CD14-positive monocyte (primary cell): ENCODE measurements around the gene PER1. TPM values are rescaled to one million over a fixed set of nuclear protein-coding genes. Genes with fewer than 3 reads are reported as not detected.

Experiments used
- DNase-seq, 3 donors: peaks; one replicate each; pipeline ENCODE4 v3.0.0-alpha.2; 2011 to 2022
- H2AFZ ChIP-seq: 2 replicates; pipeline ENCODE4 v1.6.0; 2012; ENCODE audit warnings: mild to moderate bottlenecking, low read depth, low read length, inconsistent platforms; ENCODE audit not compliant: insufficient read depth, poor library complexity, severe bottlenecking
- H3K27ac ChIP-seq, 2 donors: 1 replicate in 1 of 2; 2 replicates in 1 of 2; pipeline ENCODE4 v1.5.1; 2012 to 2013; ENCODE audit warnings: low read length in 2 of 2, control low read depth in 1 of 2, inconsistent platforms in 1 of 2, low read depth in 1 of 2, mild to moderate bottlenecking in 1 of 2
- H3K27me3 ChIP-seq, 2 donors: one replicate each; pipeline versions ENCODE4 v1.6.0 to v1.6.1; 2011 to 2013; ENCODE audit warnings: low read length in 2 of 2; ENCODE audit not compliant: control insufficient read depth in 2 of 2, insufficient read depth in 2 of 2
- H3K36me3 ChIP-seq, 2 donors: replicated peaks in 1 of 2; 1 replicate in 1 of 2; 2 replicates in 1 of 2; pipeline versions ENCODE4 v1.5.1 to v1.6.1; 2012 to 2013; ENCODE audit warnings: low read length in 2 of 2, control low read depth in 1 of 2, inconsistent platforms in 1 of 2, mild to moderate bottlenecking in 1 of 2; ENCODE audit not compliant: insufficient read depth in 2 of 2, control insufficient read depth in 1 of 2
- H3K4me1 ChIP-seq, 2 donors: 1 replicate in 1 of 2; 2 replicates in 1 of 2; pipeline versions ENCODE4 v1.5.1 to v1.6.1; 2012 to 2013; ENCODE audit warnings: low read length in 2 of 2, control low read depth in 1 of 2, inconsistent platforms in 1 of 2, mild to moderate bottlenecking in 1 of 2, moderate library complexity in 1 of 2; ENCODE audit not compliant: insufficient read depth in 2 of 2, control insufficient read depth in 1 of 2
- H3K4me2 ChIP-seq: replicated peaks from 2 replicates; pipeline ENCODE3; 2012; ENCODE audit warnings: low read length, moderate library complexity, mild to moderate bottlenecking; ENCODE audit not compliant: poor library complexity, severe bottlenecking; ENCODE audit errors: extremely low read depth
- H3K4me3 ChIP-seq, 3 experiments: fragments of 200-600 bp in 1 of 3; sonication (generic) in 1 of 3; replicated peaks in 1 of 3; 1 replicate in 2 of 3; 2 replicates in 1 of 3; pipeline ENCODE4 v1.5.1; 2011 to 2013; ENCODE audit warnings: low read length in 3 of 3, mild to moderate bottlenecking in 3 of 3, control low read depth in 2 of 3, low read depth in 2 of 3, inconsistent platforms in 1 of 3, moderate library complexity in 1 of 3
- H3K79me2 ChIP-seq: 2 replicates; pipeline ENCODE4 v1.6.0; 2012; ENCODE audit warnings: mild to moderate bottlenecking, control low read depth, inconsistent platforms, low read length, moderate library complexity; ENCODE audit not compliant: insufficient read depth
- H3K9ac ChIP-seq: 2 replicates; pipeline ENCODE4 v1.6.0; 2017; ENCODE audit warnings: low read length, mild to moderate bottlenecking; ENCODE audit not compliant: insufficient read depth, poor library complexity, severe bottlenecking
- H3K9me3 ChIP-seq, 2 donors: replicated peaks in 1 of 2; 1 replicate in 1 of 2; 2 replicates in 1 of 2; pipeline versions ENCODE4 v1.5.1 to v1.6.1; 2012 to 2013; ENCODE audit warnings: low read length in 2 of 2, control low read depth in 1 of 2; ENCODE audit not compliant: control insufficient read depth in 1 of 2, insufficient read depth in 1 of 2
- H4K20me1 ChIP-seq: 2 replicates; pipeline ENCODE4 v1.6.0; 2012; ENCODE audit warnings: mild to moderate bottlenecking, low read length, control low read depth, moderate library complexity; ENCODE audit not compliant: insufficient read depth
- H3K27ac Mint-ChIP-seq, 7 donors: one replicate each; pipeline ENCODE4 v1.8.0; 2020; ENCODE audit warnings: mild to moderate bottlenecking in 7 of 7, mixed read lengths in 7 of 7, moderate library complexity in 6 of 7, inconsistent platforms in 2 of 7
- H3K27me3 Mint-ChIP-seq, 3 donors: one replicate each; pipeline ENCODE4 v1.8.0; 2021 to 2022; ENCODE audit warnings: low read depth in 3 of 3, mild to moderate bottlenecking in 3 of 3, mixed read lengths in 3 of 3, moderate library complexity in 3 of 3, inconsistent platforms in 1 of 3
- H3K36me3 Mint-ChIP-seq, 2 donors: one replicate each; pipeline ENCODE4 v1.8.0; 2020; ENCODE audit warnings: mixed read lengths in 2 of 2, inconsistent platforms in 1 of 2, mild to moderate bottlenecking in 1 of 2
- H3K4me1 Mint-ChIP-seq: one replicate; pipeline ENCODE4 v1.8.0; 2020; ENCODE audit warnings: mild to moderate bottlenecking, mixed read lengths
- H3K4me3 Mint-ChIP-seq, 2 donors: one replicate each; pipeline ENCODE4 v1.8.0; 2020; ENCODE audit warnings: mild to moderate bottlenecking in 2 of 2, mixed read lengths in 2 of 2, moderate library complexity in 1 of 2
- H3K9me3 Mint-ChIP-seq, 7 donors: one replicate each; pipeline ENCODE4 v1.8.0; 2020 to 2022; ENCODE audit warnings: mixed read lengths in 7 of 7, mild to moderate bottlenecking in 6 of 7, moderate library complexity in 6 of 7, inconsistent platforms in 2 of 7
- WGBS: methylation state at CpG from one replicate; pipeline ENCODE4 v1.1.5; 2013; ENCODE audit warnings: missing lambda C conversion rate; ENCODE audit not compliant: insufficient coverage; 5-methylcytosine and 5-hydroxymethylcytosine counted together
- intact Hi-C, 2 donors: fragments of 100-400 bp; cut with micrococcal nuclease; formaldehyde crosslinking; loops; one replicate each; pipeline versions ENCODE4 v1.15.0 to v1.15.1; 2023
- polyA plus RNA-seq, 3 donors: library from polyadenylated mRNA; depleted of rRNA in 1 of 3; unstranded in 2 of 3; stranded (reverse) in 1 of 3; fragments of 300-500 nt in 2 of 3; fragments of >200 nt in 1 of 3; fragmentation: Illumina TruSeq in 2 of 3; gene quantifications; 1 replicate in 2 of 3; 2 replicates in 1 of 3; pipeline ENCODE4 v1.2.3, GENCODE V29; 2012 to 2021
- TF ChIP-seq, protein P1 (sequence below): fragments of 200-600 bp; IDR thresholded peaks from one replicate; pipeline ENCODE4 v1.8.0; 2022; ENCODE audit warnings: antibody characterized with exemption, mild to moderate bottlenecking

PER1 gene
- polyA plus RNA-seq, 3 donors, result 5.6 to 457 (median 9.6) TPM

DNA sequence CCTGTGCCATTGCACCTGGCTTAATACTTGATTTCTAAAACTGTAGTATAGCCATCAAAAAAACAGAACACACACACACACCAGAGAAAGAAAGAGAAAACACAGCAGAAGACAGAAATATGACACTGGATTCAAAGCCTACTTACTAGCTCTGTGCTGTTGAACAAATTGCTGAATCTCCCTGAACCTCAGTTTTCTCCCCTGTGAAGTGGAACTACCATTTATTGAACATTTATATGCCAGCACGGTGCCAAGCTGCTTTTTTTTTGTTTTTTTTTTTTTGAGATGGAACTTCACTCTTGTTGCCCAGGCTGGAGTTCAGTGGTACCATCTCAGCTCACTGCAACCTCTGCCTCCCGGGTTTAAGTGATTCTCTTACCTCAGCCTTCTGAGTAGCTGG, 51.4 kb downstream of the PER1 start:
- Histone ChIP-seq H3K36me3 (no peaks in the 10 kb centered on the region), H3K27me3 (no peaks in the 10 kb centered on the region), H3K9ac (no peak overlapping the region), H3K9me3 (no peaks in the 10 kb centered on the region), H3K4me1 (no peaks in the 10 kb centered on the region), H3K4me3 (no peak overlapping the region), H3K27ac (no peak overlapping the region), H2AFZ (no peak overlapping the region), H3K4me2 (no peak overlapping the region), H4K20me1 (no peaks in the 10 kb centered on the region), H3K79me2 (no peaks in the 10 kb centered on the region)
- Mint-ChIP-seq H3K36me3 (no peaks in the 10 kb centered on the region), H3K4me3 (no peak overlapping the region), H3K27me3 (peaks cover 1 to 9% (median 9%) of the 10 kb centered on the region in 3 donors), H3K4me1 (peaks cover 6% of the 10 kb centered on the region), H3K9me3 (no peaks in the 10 kb centered on the region), H3K27ac (no peak overlapping the region)
- WGBS, result no CpG with 5 or more reads among the region's 2 CpGs
- DNase-seq, result no peak
- intact Hi-C loops, result loop anchor here in 1 of 2 donors (5.0 kb wide), 1 partner anchor 33 kb away; no protein-coding TSS in a partner anchor
- TF ChIP-seq, protein P1, sequence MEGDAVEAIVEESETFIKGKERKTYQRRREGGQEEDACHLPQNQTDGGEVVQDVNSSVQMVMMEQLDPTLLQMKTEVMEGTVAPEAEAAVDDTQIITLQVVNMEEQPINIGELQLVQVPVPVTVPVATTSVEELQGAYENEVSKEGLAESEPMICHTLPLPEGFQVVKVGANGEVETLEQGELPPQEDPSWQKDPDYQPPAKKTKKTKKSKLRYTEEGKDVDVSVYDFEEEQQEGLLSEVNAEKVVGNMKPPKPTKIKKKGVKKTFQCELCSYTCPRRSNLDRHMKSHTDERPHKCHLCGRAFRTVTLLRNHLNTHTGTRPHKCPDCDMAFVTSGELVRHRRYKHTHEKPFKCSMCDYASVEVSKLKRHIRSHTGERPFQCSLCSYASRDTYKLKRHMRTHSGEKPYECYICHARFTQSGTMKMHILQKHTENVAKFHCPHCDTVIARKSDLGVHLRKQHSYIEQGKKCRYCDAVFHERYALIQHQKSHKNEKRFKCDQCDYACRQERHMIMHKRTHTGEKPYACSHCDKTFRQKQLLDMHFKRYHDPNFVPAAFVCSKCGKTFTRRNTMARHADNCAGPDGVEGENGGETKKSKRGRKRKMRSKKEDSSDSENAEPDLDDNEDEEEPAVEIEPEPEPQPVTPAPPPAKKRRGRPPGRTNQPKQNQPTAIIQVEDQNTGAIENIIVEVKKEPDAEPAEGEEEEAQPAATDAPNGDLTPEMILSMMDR, result no peak

DNA sequence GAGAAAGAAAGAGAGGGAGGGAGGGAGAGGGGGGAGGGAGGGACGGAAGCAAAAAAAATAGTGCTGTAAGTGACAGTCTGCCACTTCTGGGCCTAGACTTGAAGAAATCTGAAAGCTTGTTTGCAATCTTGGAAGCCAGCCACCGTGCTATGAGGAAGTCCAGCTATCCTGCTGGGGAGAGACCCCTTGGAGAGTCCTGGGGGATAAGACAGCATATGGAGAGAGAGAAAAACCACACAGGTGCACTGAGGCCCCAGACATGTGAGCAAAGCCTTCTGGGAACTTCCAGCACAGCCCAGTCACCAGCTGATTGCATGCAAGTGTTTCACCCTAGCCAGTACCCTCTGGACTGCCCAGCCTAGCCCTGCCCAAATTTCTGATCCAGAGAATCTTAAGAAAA, 52.1 kb downstream of the PER1 start:
- intact Hi-C loops, result loop anchor here in 1 of 2 donors (5.0 kb wide), 1 partner anchor 33 kb away; no protein-coding TSS in a partner anchor
- peaks cover 4 to 14% (median 10%) of the 10 kb centered on the region in 3 donors for H3K27me3 Mint-ChIP-seq
- H3K36me3 Mint-ChIP-seq, result no peaks in the 10 kb centered on the region
- Histone ChIP-seq H4K20me1 (no peaks in the 10 kb centered on the region), H3K9ac (no peak overlapping the region), H3K36me3 (no peaks in the 10 kb centered on the region), H3K27ac (no peak overlapping the region), H3K9me3 (no peaks in the 10 kb centered on the region), H3K79me2 (no peaks in the 10 kb centered on the region), H2AFZ (no peak overlapping the region), H3K4me1 (no peaks in the 10 kb centered on the region), H3K4me2 (no peak overlapping the region), H3K27me3 (peaks cover 0 to 1% of the 10 kb centered on the region in 2 donors), H3K4me3 (no peak overlapping the region)
- DNase-seq, result no peak
- 19% methylated on average over 2 of the region's 2 CpGs for WGBS
- H3K9me3 Mint-ChIP-seq, result no peaks in the 10 kb centered on the region
- H3K4me1 Mint-ChIP-seq, result peaks cover 6% of the 10 kb centered on the region
- TF ChIP-seq, protein P1, result no peak
- H3K27ac Mint-ChIP-seq, result no peak overlapping the region
- no peak overlapping the region for H3K4me3 Mint-ChIP-seq
